Right kidney (tissue), 1 donor: ENCODE data around the gene GPR18.
"Not testable (repeated sequence)": the region's sequence is repeated elsewhere in the genome, so short reads cannot be mapped to it uniquely, and the experiment has no call there.

Source experiments
- DNase-seq: peaks from one replicate; pipeline ENCODE4 v3.0.0-alpha.2; 2016

The GPR18 gene

GRCh38 chr13:99266827-99267226 is 8.6 kb upstream of the GPR18 start:
- DNase-seq = no peak

GRCh38 chr13:99265821-99266426 is 7.7 kb upstream of the GPR18 start:
- no peak for DNase-seq

GRCh38 chr13:99265162-99265800 is 7.1 kb upstream of the GPR18 start:
- no peak for DNase-seq

- no peak for DNase-seq
Observed at GRCh38 chr13:99264051-99264450, 5.9 kb upstream of the GPR18 start.

GRCh38 chr13:99263126-99263785 is 5.1 kb upstream of the GPR18 start:
- DNase-seq = no peak

GRCh38 chr13:99261059-99261458 is 2.9 kb upstream of the GPR18 start:
- no peak for DNase-seq

GRCh38 chr13:99260216-99260615 is 2.0 kb upstream of the GPR18 start:
- no peak for DNase-seq

- DNase-seq = no peak
Observed at GRCh38 chr13:99258946-99259345, 767 bp upstream of the GPR18 start.

GRCh38 chr13:99257291-99257690 is 888 bp downstream of the GPR18 start:
- DNase-seq = no peak

GRCh38 chr13:99256709-99257108 is 1.5 kb downstream of the GPR18 start:
- DNase-seq = no peak

- DNase-seq = no peak
Observed at GRCh38 chr13:99256283-99256682, 1.9 kb downstream of the GPR18 start.

- DNase-seq = no peak
Observed at GRCh38 chr13:99255271-99255670, 2.9 kb downstream of the GPR18 start.

GRCh38 chr13:99254830-99255229 is 3.3 kb downstream of the GPR18 start:
- no peak for DNase-seq

GRCh38 chr13:99251921-99252320 is 6.3 kb downstream of the GPR18 start:
- DNase-seq = no peak

- no peak for DNase-seq
Observed at GRCh38 chr13:99250982-99251825, 7.0 kb downstream of the GPR18 start.

- not testable (repeated sequence) for DNase-seq
Observed at GRCh38 chr13:99249606-99250005, 8.6 kb downstream of the GPR18 start.

- DNase-seq = not testable (repeated sequence)
Observed at GRCh38 chr13:99249178-99249577, 9.0 kb downstream of the GPR18 start.

- DNase-seq = no peak
Observed at GRCh38 chr13:99246100-99246499, 12.1 kb downstream of the GPR18 start.

- DNase-seq = no peak
Observed at GRCh38 chr13:99237981-99238662, 20.1 kb downstream of the GPR18 start.

GRCh38 chr13:99231721-99232120 is 26.5 kb downstream of the GPR18 start:
- DNase-seq = no peak

- no peak for DNase-seq
Observed at GRCh38 chr13:99230991-99231390, 27.2 kb downstream of the GPR18 start.

GRCh38 chr13:99230588-99230987 is 27.6 kb downstream of the GPR18 start:
- DNase-seq = not testable (repeated sequence)
